T-cell (primary cell): ENCODE measurements around the gene HSP90AB1. TPM values are rescaled to one million over a fixed set of nuclear protein-coding genes. Genes with fewer than 3 reads are reported as not detected.

Experiments used
- ATAC-seq, 4 experiments: fragments of 200-7000 bp in 3 of 4; fragments of 150-1000 bp in 1 of 4; cut with Tn5 transposase; replicated peaks in 1 of 4; 1 replicate in 3 of 4; 2 replicates in 1 of 4; pipeline ENCODE4 v1.10.0; 2021; ENCODE audit warnings: moderate library complexity in 3 of 4, mild to moderate bottlenecking in 2 of 4, moderate number of reproducible peaks in 1 of 4
- CTCF ChIA-PET, 2 donors: fragments of 300-600 bp; sonication (Branson Sonifier 250); formaldehyde crosslinking; loops; one replicate each; lab custom pipeline; 2022; ENCODE audit warnings: antibody characterized with exemption in 2 of 2; lab: Charles Lee
- POLR2A ChIA-PET, 2 donors: fragments of 300-600 bp; sonication (Branson Sonifier 250); formaldehyde crosslinking; loops; one replicate each; lab custom pipeline; 2022; ENCODE audit warnings: antibody characterized with exemption in 2 of 2; lab: Charles Lee
- DNase-seq, 35 experiments: peaks; one replicate each; pipeline versions ENCODE4 v3.0.0 to v3.0.0-alpha.2; 2013 to 2023
- H3K27ac ChIP-seq: one replicate; pipeline ENCODE4 v1.5.1; 2013; ENCODE audit warnings: low read length
- H3K27me3 ChIP-seq, 2 experiments: replicated peaks in 1 of 2; 1 replicate in 1 of 2; 2 replicates in 1 of 2; pipeline versions ENCODE4 v1.6.1 to v1.7.0; 2013; ENCODE audit warnings: low read length in 1 of 2, mixed read lengths in 1 of 2; ENCODE audit not compliant: control insufficient read depth in 2 of 2, insufficient read depth in 2 of 2; ENCODE audit errors: extremely low read depth in 1 of 2
- H3K36me3 ChIP-seq, 2 donors: 1 replicate in 1 of 2; 2 replicates in 1 of 2; pipeline versions ENCODE4 v1.6.1 to v1.7.0; 2013; ENCODE audit warnings: low read length in 1 of 2; ENCODE audit not compliant: control insufficient read depth in 2 of 2, insufficient read depth in 1 of 2; ENCODE audit errors: extremely low read depth in 1 of 2
- H3K4me1 ChIP-seq, 2 experiments: 1 replicate in 1 of 2; 2 replicates in 1 of 2; pipeline versions ENCODE4 v1.6.1 to v1.7.0; 2013; ENCODE audit warnings: low read length in 2 of 2, mixed read lengths in 1 of 2; ENCODE audit not compliant: insufficient read depth in 2 of 2, control insufficient read depth in 1 of 2; ENCODE audit errors: extremely low read depth in 1 of 2
- H3K4me3 ChIP-seq, 2 donors: 1 replicate in 1 of 2; 2 replicates in 1 of 2; pipeline versions ENCODE4 v1.5.1 to v1.7.0; 2013; ENCODE audit warnings: mild to moderate bottlenecking in 2 of 2, low read length in 1 of 2, moderate library complexity in 1 of 2; ENCODE audit not compliant: control insufficient read depth in 1 of 2; ENCODE audit errors: extremely low read depth in 1 of 2
- H3K9me3 ChIP-seq: 2 replicates; pipeline ENCODE4 v1.7.0; 2013
- H3K27ac Mint-ChIP-seq, 2 donors: one replicate each; pipeline ENCODE4 v1.8.0; 2020 to 2021; ENCODE audit warnings: mild to moderate bottlenecking in 2 of 2, mixed read lengths in 2 of 2
- H3K27me3 Mint-ChIP-seq, 2 donors: one replicate each; pipeline ENCODE4 v1.8.0; 2021 to 2022; ENCODE audit warnings: mixed read lengths in 2 of 2
- H3K36me3 Mint-ChIP-seq: one replicate; pipeline ENCODE4 v1.8.0; 2021; ENCODE audit warnings: mixed read lengths
- H3K4me1 Mint-ChIP-seq, 3 donors: one replicate each; pipeline ENCODE4 v1.8.0; 2020 to 2022; ENCODE audit warnings: mixed read lengths in 3 of 3, mild to moderate bottlenecking in 1 of 3
- H3K4me3 Mint-ChIP-seq, 3 donors: one replicate each; pipeline ENCODE4 v1.8.0; 2020 to 2022; ENCODE audit warnings: mild to moderate bottlenecking in 3 of 3, mixed read lengths in 3 of 3, moderate library complexity in 3 of 3
- H3K9me3 Mint-ChIP-seq, 3 donors: one replicate each; pipeline ENCODE4 v1.8.0; 2020 to 2022; ENCODE audit warnings: mixed read lengths in 3 of 3
- WGBS: methylation state at CpG from one replicate; pipeline ENCODE4 v1.1.5; 2013; ENCODE audit warnings: missing lambda C conversion rate; ENCODE audit not compliant: insufficient coverage; 5-methylcytosine and 5-hydroxymethylcytosine counted together
- total RNA-seq, 35 experiments: library from RNA in 6 of 35; stranded (reverse) in 6 of 35; fragments of 120-200 nt in 1 of 35; gene quantifications; one replicate each; pipeline versions ENCODE4 v1.2.1 to v1.2.4 and lab custom pipeline; 2013 to 2026

The HSP90AB1 gene
- total RNA-seq, 5 donors from 2014 or later (not counting 1 experiment from before 2014, with no cell fraction given): 394 to 454 (median 404) TPM

DNA sequence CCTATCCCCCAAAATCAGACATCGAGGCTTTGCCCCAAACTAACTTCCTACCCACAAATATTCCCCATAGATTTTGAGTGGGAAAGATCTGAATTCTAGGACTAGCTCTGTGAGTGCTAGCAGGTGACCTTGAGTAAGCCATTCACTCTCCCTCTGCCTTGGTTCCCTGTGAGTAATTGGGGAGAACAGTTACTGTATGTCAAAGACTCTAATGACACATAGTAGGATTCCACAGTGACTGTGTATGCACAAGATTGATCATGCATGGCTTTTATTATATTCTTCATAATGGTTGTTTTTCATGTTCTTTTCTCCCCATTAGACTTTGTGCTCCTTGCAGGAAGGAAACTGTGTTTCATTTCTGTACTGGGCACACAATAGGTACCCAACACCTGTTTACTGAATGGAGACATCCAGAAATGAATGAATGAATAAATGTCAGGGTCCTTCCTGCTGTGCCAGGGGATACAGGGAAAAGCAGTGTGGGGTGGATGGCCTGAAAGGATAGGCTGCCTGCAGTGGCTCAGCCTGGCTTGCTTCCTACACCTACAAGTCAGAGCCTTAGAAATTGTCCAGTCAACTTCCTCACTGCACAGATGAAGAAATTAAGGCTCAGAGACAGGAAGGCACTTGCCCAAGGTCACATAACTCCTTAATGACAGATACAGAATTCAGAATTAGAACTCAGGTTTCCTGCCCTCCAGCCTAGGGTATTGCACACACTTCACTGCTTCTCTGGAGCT, 22.4 kb downstream of the HSP90AB1 start:
- no peaks in the 10 kb centered on the region for H3K9me3 Mint-ChIP-seq
- H3K27me3 Mint-ChIP-seq: peaks cover 35 to 51% of the 10 kb centered on the region in 2 donors
- Histone ChIP-seq H3K36me3 (no peaks in the 10 kb centered on the region), H3K9me3 (no peaks in the 10 kb centered on the region), H3K4me1 (peaks cover 5 to 22% of the 10 kb centered on the region in 2 experiments), H3K27me3 (peaks cover 7 to 56% of the 10 kb centered on the region in 2 experiments), H3K27ac (no peak overlapping the region), H3K4me3 (no peak overlapping the region)
- WGBS: no CpG with 5 or more reads among the region's 1 CpG
- H3K36me3 Mint-ChIP-seq: no peaks in the 10 kb centered on the region
- no peak overlapping the region for H3K27ac Mint-ChIP-seq
- peak overlapping the region; percentile 47 to 74 (median 54) for H3K4me3 Mint-ChIP-seq
- CTCF ChIA-PET: interaction anchor here (0.6 to 2.0 kb wide), 9 partner anchors 8 to 121 kb away, joined by 3 to 11 read pairs (median 3); no protein-coding TSS in a partner anchor
- DNase-seq: no peak
- peaks cover 12 to 37% (median 24%) of the 10 kb centered on the region in 3 donors for H3K4me1 Mint-ChIP-seq
- no peak for ATAC-seq
- POLR2A ChIA-PET: no interaction called here

DNA sequence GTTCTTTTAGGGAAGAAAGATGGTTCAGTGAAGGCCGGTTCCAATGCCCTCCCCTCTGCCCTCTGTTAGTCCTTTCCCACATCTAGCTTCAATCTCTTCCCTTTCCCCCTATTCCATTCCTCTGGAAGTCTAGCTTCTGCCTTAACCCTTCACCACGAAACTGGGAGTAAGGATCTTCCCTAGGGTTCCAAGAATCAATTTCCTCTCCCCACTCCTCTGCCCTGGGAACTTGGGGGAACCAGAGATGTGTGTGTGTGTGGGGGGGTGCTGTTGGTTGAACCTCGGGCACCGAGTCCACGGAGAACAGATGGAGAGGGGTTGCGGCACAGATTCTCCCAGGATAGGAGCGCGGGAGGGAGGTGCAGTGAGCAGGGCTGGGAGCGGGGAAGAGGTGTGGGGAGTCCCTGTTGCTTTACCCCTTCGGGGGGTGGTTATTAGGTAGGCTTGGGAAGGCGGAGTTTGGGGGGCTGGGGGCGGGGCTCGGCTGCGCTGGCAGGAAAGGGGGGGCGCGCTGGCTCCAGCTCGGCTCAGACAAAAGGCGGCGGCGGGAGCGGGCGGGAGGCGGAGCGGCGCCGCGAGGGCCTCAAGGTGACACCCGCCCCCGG, 23.1 kb downstream of the HSP90AB1 start, which contains the start of gene TMEM151B:
Gene TMEM151B, plus strand, starts transcription at position 530 of the 605 bp plus-strand sequence. CDS start 293 bp downstream, outside the sequence.
- H3K27ac Mint-ChIP-seq: peak within 1 kb of the TSS in 1 of 2 donors; percentile 57
- WGBS: 43% methylated on average over 9 of the region's 29 CpGs
- DNase-seq (peak in 5 of 35 experiments; percentile 18 to 54 (median 28)), ATAC-seq (no peak)
- no peaks in the 10 kb centered on the region for H3K9me3 Mint-ChIP-seq
- H3K9me3 ChIP-seq: no peaks in the 10 kb centered on the region
- peaks cover 39 to 57% of the 10 kb centered on the region in 2 donors for H3K27me3 Mint-ChIP-seq
- H3K36me3 ChIP-seq: no peaks in the 10 kb centered on the region
- H3K27me3 ChIP-seq: peaks cover 7 to 63% of the 10 kb centered on the region in 2 experiments
- peak within 1 kb of the TSS in 1 of 2 donors; percentile 45 for H3K4me3 ChIP-seq
- H3K27ac ChIP-seq: no peak within 1 kb of the TSS
- CTCF ChIA-PET: interaction anchor here (0.9 to 2.0 kb wide), 5 partner anchors 35 to 120 kb away, joined by 3 to 11 read pairs (median 4); no protein-coding TSS in a partner anchor
- H3K4me3 Mint-ChIP-seq: peak within 1 kb of the TSS; percentile 60 to 74 (median 67)
- POLR2A ChIA-PET: no interaction called here
- H3K4me1 Mint-ChIP-seq: peaks cover 8 to 35% (median 18%) of the 10 kb centered on the region in 3 donors
- peaks cover 0 to 16% of the 10 kb centered on the region in 2 experiments for H3K4me1 ChIP-seq
- no peaks in the 10 kb centered on the region for H3K36me3 Mint-ChIP-seq

- peak in 3 of 4 experiments; percentile 15 to 48 (median 35) for ATAC-seq
- Mint-ChIP-seq H3K9me3 (no peaks in the 10 kb centered on the region), H3K27ac (no peak overlapping the region), H3K4me1 (peaks cover 8 to 33% (median 18%) of the 10 kb centered on the region in 3 donors), H3K4me3 (peak overlapping the region; percentile 60 to 74 (median 67)), H3K36me3 (no peaks in the 10 kb centered on the region), H3K27me3 (peaks cover 39 to 57% of the 10 kb centered on the region in 2 donors)
- Histone ChIP-seq H3K27me3 (peaks cover 7 to 70% of the 10 kb centered on the region in 2 experiments), H3K4me1 (peaks cover 0 to 18% of the 10 kb centered on the region in 2 experiments), H3K4me3 (peak overlapping the region in 1 of 2 donors; percentile 45), H3K27ac (no peak overlapping the region), H3K9me3 (no peaks in the 10 kb centered on the region), H3K36me3 (no peaks in the 10 kb centered on the region)
- peak in 1 of 35 experiments; percentile 16 for DNase-seq
- 1% methylated on average over 68 of the region's 90 CpGs for WGBS
- ChIA-PET CTCF (interaction anchor here (0.6 to 1.6 kb wide), 7 partner anchors 12 to 137 kb away, joined by 3 to 11 read pairs (median 4); partner anchors contain the start of gene AARS2 (in 1 of the 2)), POLR2A (no interaction called here)
Observed at GRCh38 chr6:44270526-44271405, 23.9 kb downstream of the HSP90AB1 start.

- peak overlapping the region in 1 of 2 donors; percentile 45 for H3K4me3 ChIP-seq
- 90% methylated on average over 3 of the region's 6 CpGs for WGBS
- no peak for ATAC-seq
- H3K27ac ChIP-seq: no peak overlapping the region
- CTCF ChIA-PET: interaction anchor here (1.2 to 1.4 kb wide), 2 partner anchors 9 to 29 kb away, joined by 3 to 5 read pairs; no protein-coding TSS in a partner anchor
- Mint-ChIP-seq H3K27me3 (peaks cover 39 to 57% of the 10 kb centered on the region in 2 donors), H3K9me3 (no peaks in the 10 kb centered on the region), H3K36me3 (no peaks in the 10 kb centered on the region), H3K4me3 (peak overlapping the region; percentile 60 to 68 (median 67)), H3K4me1 (peaks cover 4 to 29% (median 14%) of the 10 kb centered on the region in 3 donors), H3K27ac (no peak overlapping the region)
- POLR2A ChIA-PET: no interaction called here
- H3K27me3 ChIP-seq: peaks cover 7 to 73% of the 10 kb centered on the region in 2 experiments
- peaks cover 0 to 19% of the 10 kb centered on the region in 2 experiments for H3K4me1 ChIP-seq
- H3K36me3 ChIP-seq: no peaks in the 10 kb centered on the region
- H3K9me3 ChIP-seq: no peaks in the 10 kb centered on the region
- no peak for DNase-seq
Observed at GRCh38 chr6:44271406-44271723, 24.5 kb downstream of the HSP90AB1 start.

DNA sequence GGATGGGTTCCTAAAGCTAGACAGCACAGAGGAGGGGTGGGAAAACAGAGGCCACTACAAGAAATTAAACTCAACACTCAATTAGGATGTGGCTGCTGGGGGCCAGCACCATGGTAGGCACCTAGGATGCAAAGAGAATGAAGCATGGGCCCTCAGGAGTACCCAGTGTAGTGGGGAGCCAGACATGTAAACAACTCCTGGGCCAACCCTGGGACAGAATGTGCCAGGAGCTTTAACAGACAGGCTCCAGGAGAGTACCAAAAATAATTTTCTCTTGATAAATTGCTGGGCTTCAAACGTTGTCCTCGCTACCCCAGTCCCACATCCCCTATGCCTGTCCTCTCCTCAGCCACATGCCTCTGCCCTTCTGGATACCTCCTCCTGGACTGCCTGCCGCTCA, 25.0 kb downstream of the HSP90AB1 start:
- Histone ChIP-seq H3K9me3 (no peaks in the 10 kb centered on the region), H3K36me3 (no peaks in the 10 kb centered on the region), H3K27ac (no peak overlapping the region), H3K4me1 (peaks cover 0 to 22% of the 10 kb centered on the region in 2 experiments), H3K27me3 (peaks cover 7 to 79% of the 10 kb centered on the region in 2 experiments), H3K4me3 (no peak overlapping the region)
- H3K4me3 Mint-ChIP-seq: peak overlapping the region in 1 of 3 donors; percentile 68
- no peak for ATAC-seq
- peaks cover 4 to 27% (median 8%) of the 10 kb centered on the region in 3 donors for H3K4me1 Mint-ChIP-seq
- POLR2A ChIA-PET: no interaction called here
- H3K9me3 Mint-ChIP-seq: no peaks in the 10 kb centered on the region
- H3K36me3 Mint-ChIP-seq: no peaks in the 10 kb centered on the region
- WGBS: no CpG with 5 or more reads among the region's 3 CpGs
- DNase-seq: no peak
- H3K27ac Mint-ChIP-seq: no peak overlapping the region
- CTCF ChIA-PET: interaction anchor here in 1 of 2 donors (1.4 kb wide), 1 partner anchor 9 kb away, joined by 3 read pairs; no protein-coding TSS in a partner anchor
- peaks cover 42 to 61% of the 10 kb centered on the region in 2 donors for H3K27me3 Mint-ChIP-seq
